ENCODE data around the gene RCE1.
A peak's percentile ranks its signal among the peaks of the same experiment; 100 is the strongest.

RCE1 gene

GRCh38 chr11:66887526-66887925 lies 44.3 kb downstream of the RCE1 start:
- DNase-seq (ENCODE audit: low read depth in 2 of 2) = no peak

- DNase-seq (ENCODE audit: low read depth in 2 of 2) = no peak
These were observed 45.0 kb downstream of the RCE1 start for GRCh38 chr11:66888282-66888681.

GRCh38 chr11:66889960-66890359 lies 46.7 kb downstream of the RCE1 start:
- DNase-seq (ENCODE audit: low read depth in 2 of 2) = no peak

- DNase-seq (ENCODE audit: low read depth in 2 of 2) = peak in 1 of 2 donors; percentile 4
These were observed 48.8 kb downstream of the RCE1 start for GRCh38 chr11:66891851-66892660.

GRCh38 chr11:66892911-66893310 lies 49.7 kb downstream of the RCE1 start:
- no peak for DNase-seq (ENCODE audit: low read depth in 2 of 2)

GRCh38 chr11:66894141-66894540 lies 50.9 kb downstream of the RCE1 start:
- no peak for DNase-seq (ENCODE audit: low read depth in 2 of 2)

Measured in stimulated activated CD8-positive, alpha-beta memory T cell treated with anti-CD3 and anti-CD28 coated beads, Interleukin-7, amount 100 ng/mL, for 4 hours (primary cell).